Heart right ventricle (tissue), 16 donors: ENCODE results near the gene GTF2H1. TPM values are rescaled to one million over a fixed set of nuclear protein-coding genes. Genes with fewer than 3 reads are reported as not detected.

Experiments
- ATAC-seq, 8 donors: fragments of 200-7000 bp; cut with Tn5 transposase; one replicate each; pipeline ENCODE4 v1.9.1; 2020; ENCODE audit warnings: mild to moderate bottlenecking in 8 of 8, moderate library complexity in 8 of 8, moderate number of reproducible peaks in 1 of 8
- DNase-seq, 2 donors: peaks; one replicate each; pipeline ENCODE4 v3.0.0-alpha.2; 2020
- H3K27ac ChIP-seq, 10 donors: fragments of 200-600 bp; sonication (generic) in 2 of 10; one replicate each; pipeline versions ENCODE4 v1.5.0 to v1.8.0; 2020 to 2022; ENCODE audit warnings: mild to moderate bottlenecking in 3 of 10
- H3K27me3 ChIP-seq, 7 donors: fragments of 200-600 bp; one replicate each; pipeline ENCODE4 v1.8.0; 2021 to 2022; ENCODE audit warnings: mild to moderate bottlenecking in 2 of 7
- H3K36me3 ChIP-seq, 9 donors: fragments of 200-600 bp; sonication (generic) in 1 of 9; one replicate each; pipeline versions ENCODE4 v1.5.0 to v1.8.0; 2020 to 2022; ENCODE audit warnings: mild to moderate bottlenecking in 2 of 9
- H3K4me1 ChIP-seq, 9 donors: fragments of 200-600 bp; sonication (generic) in 1 of 9; one replicate each; pipeline versions ENCODE4 v1.5.0 to v1.8.0; 2020 to 2022; ENCODE audit warnings: mild to moderate bottlenecking in 4 of 9
- H3K4me3 ChIP-seq, 10 donors: fragments of 200-600 bp; sonication (generic) in 2 of 10; one replicate each; pipeline versions ENCODE4 v1.5.0 to v1.8.0; 2020 to 2022; ENCODE audit warnings: mild to moderate bottlenecking in 7 of 10, moderate library complexity in 2 of 10
- H3K9me3 ChIP-seq, 11 donors: fragments of 200-600 bp in 10 of 11; sonication (generic) in 2 of 11; one replicate each; pipeline versions ENCODE4 v1.5.0 to v1.8.0; 2013 to 2022; ENCODE audit warnings: mild to moderate bottlenecking in 2 of 11, control low read depth in 1 of 11, moderate library complexity in 1 of 11
- WGBS, 2 donors: extraction: QIAGEN DNeasy Blood & Tissue Kit; methylation state at CpG; one replicate each; pipeline ENCODE4 v1.1.7; 2013; ENCODE audit warnings: inconsistent platforms in 1 of 2; 5-methylcytosine and 5-hydroxymethylcytosine counted together
- intact Hi-C, 10 donors: fragments of 100-400 bp; cut with DNase I; formaldehyde crosslinking; loops; one replicate each; pipeline versions ENCODE4 v1.11.1 to v1.14.2; 2022
- polyA plus RNA-seq, 2 donors: library from polyadenylated mRNA; stranded (reverse); fragments of 200-250 nt; gene quantifications; one replicate each; pipeline ENCODE4 v1.2.3, GENCODE V29; 2013
- total RNA-seq, 10 donors: library from RNA; stranded (reverse); fragmentation: NEBNext Ultra II Directional in 3 of 10; extraction: Animal tissue kit (Norgen Biotek cat#: 25700) in 3 of 10; gene quantifications; one replicate each; pipeline versions ENCODE4 v1.2.1 to v1.2.4, GENCODE V29; 2021 to 2023
- TF ChIP-seq, protein P1 (sequence below), 9 donors: fragments of 200-600 bp; sonication (generic) in 2 of 9; IDR thresholded peaks; one replicate each; pipeline versions ENCODE4 v1.5.0 to v1.8.0; 2021 to 2022; ENCODE audit warnings: antibody characterized with exemption in 9 of 9, mild to moderate bottlenecking in 5 of 9, moderate library complexity in 1 of 9
- donor health status: Arrhythmogenic right ventricular cardiomyopathy.
- donor health status: ischemic (EF 13 %, LVEDD 7.1; RV severe dilation, severe dysfunction).
- donor health status: healthy with polysubstance abuse.
- donor health status: DM: no; HTN: yes; CAD: no.
- donor health status: DM: no; HTN: no; CAD: no.
- donor health status: ischemic (EF 25% LVEDD 6.9; RV normal size, moderate dysfunction).
- donor health status: ischemic (EF 25% LVEDD 5.7; RV mildly dilated, moderate dysfunction).
- donor health status: healthy.
- donor health status: DM: yes; HTN: yes; CAD: no.
- donor health status: Ischemic cardiomyopathy.
- donor health status: ischemic (EF 35%, LVEDD 5.7; RV mildly dilated, moderate dysfunction).
- donor health status: nonischemic (EF 11% LVEDD 7.7; RV severe dilation, severe dysfunction).
- donor health status: DM: yes; HTN: yes; CAD: no.
- donor health status: PGD.
- donor health status: ischemic (EF 29% LVEDD 5.4; RV normal size, mild dysfunction).
- donor health status: nonischemic (EF 23%, LVEDD 6.1; RV moderate dilation, normal function).

Gene GTF2H1
- total and polyA plus RNA-seq, 12 donors = 14.9 to 27.9 (median 24.3) TPM

DNA sequence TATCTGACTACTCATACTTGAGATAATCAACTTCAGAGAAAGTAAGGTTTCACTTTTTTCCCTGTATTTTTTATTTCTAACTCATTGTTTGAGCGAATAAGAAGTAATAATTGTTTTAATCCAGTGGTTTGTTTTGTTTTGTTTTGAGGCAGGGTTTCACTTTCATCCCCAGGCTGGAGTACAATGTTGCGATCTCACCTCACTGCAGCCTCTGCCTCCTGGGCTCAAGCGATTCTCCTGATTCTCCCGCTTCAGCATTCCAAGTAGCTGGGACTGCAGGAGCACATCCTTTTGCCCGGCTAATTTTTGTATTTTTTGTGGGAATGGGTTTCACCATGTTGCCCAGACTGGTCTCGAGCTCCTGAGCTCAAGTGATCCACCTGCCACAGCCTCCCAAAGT, 8.6 kb downstream of the GTF2H1 start:
- 95 to 98% methylated on average over 6 of the region's 6 CpGs for WGBS, 2 donors
- TF ChIP-seq, protein P1, sequence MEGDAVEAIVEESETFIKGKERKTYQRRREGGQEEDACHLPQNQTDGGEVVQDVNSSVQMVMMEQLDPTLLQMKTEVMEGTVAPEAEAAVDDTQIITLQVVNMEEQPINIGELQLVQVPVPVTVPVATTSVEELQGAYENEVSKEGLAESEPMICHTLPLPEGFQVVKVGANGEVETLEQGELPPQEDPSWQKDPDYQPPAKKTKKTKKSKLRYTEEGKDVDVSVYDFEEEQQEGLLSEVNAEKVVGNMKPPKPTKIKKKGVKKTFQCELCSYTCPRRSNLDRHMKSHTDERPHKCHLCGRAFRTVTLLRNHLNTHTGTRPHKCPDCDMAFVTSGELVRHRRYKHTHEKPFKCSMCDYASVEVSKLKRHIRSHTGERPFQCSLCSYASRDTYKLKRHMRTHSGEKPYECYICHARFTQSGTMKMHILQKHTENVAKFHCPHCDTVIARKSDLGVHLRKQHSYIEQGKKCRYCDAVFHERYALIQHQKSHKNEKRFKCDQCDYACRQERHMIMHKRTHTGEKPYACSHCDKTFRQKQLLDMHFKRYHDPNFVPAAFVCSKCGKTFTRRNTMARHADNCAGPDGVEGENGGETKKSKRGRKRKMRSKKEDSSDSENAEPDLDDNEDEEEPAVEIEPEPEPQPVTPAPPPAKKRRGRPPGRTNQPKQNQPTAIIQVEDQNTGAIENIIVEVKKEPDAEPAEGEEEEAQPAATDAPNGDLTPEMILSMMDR (IDR thresholded peaks at IDR 0.05) = no peak
- no peak for ATAC-seq
- H3K36me3 ChIP-seq = peaks cover 0 to 92% (median 25%) of the 10 kb centered on the region in 9 donors
- H3K4me1 ChIP-seq = peaks cover 0 to 34% (median 10%) of the 10 kb centered on the region in 9 donors
- intact Hi-C loops = no loop called here
- H3K4me3 ChIP-seq = no peak overlapping the region
- DNase-seq = no peak
- no peaks in the 10 kb centered on the region for H3K27me3 ChIP-seq
- no peak overlapping the region for H3K27ac ChIP-seq
- H3K9me3 ChIP-seq = no peaks in the 10 kb centered on the region

DNA sequence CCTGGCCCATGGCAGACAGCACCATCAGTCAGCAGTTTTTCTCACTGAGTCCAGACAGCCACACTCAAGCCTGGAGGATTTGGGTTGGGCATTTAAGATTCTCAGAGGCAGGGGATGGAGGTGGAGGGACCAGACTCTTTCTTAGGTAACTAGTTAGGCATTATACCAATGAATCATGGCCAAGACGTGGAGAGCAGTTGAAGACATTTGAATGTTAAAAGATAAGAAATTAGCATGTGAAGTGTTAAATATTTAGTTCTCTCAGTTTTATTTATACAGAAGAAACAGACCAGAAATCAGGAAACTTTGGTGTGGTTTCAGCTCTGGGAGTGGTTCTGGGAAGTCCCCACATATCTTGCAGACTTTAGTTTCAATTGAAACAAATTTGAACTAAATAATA, 9.9 kb downstream of the GTF2H1 start:
- no peak for ATAC-seq
- Histone ChIP-seq H3K36me3 (peaks cover 0 to 92% (median 38%) of the 10 kb centered on the region in 9 donors), H3K27ac (peak overlapping the region in 1 of 10 donors; percentile 2), H3K4me1 (peaks cover 0 to 30% (median 9%) of the 10 kb centered on the region in 9 donors), H3K4me3 (no peak overlapping the region), H3K9me3 (no peaks in the 10 kb centered on the region), H3K27me3 (no peaks in the 10 kb centered on the region)
- WGBS, 2 donors = 67 to 69% methylated on average over 1 of the region's 1 CpG
- intact Hi-C loops = no loop called here
- DNase-seq = no peak
- TF ChIP-seq, protein P1 (IDR thresholded peaks at IDR 0.05) = no peak

DNA sequence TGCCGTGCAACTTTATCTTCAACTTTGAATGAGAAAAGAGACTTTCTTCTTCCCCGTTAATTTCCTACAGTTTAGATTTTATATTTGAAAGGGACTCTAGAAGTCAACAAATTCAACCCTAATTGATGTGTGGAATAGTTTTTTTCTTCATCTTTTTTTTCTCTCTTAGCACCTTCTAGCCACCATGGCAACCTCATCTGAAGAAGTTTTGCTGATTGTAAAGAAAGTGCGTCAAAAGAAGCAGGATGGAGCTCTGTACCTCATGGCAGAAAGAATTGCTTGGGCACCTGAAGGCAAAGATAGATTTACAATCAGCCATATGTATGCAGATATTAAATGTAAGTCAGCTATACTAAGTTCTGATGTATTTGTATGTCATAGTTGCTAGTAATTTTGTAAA, 10.5 kb downstream of the GTF2H1 start:
- intact Hi-C loops = no loop called here
- ATAC-seq = no peak
- 94 to 95% methylated on average over 3 of the region's 3 CpGs for WGBS, 2 donors
- no peak for DNase-seq
- H3K4me3 ChIP-seq = no peak overlapping the region
- no peak overlapping the region for H3K27ac ChIP-seq
- H3K4me1 ChIP-seq = peaks cover 0 to 26% (median 7%) of the 10 kb centered on the region in 9 donors
- TF ChIP-seq, protein P1 (IDR thresholded peaks at IDR 0.05) = no peak
- no peaks in the 10 kb centered on the region for H3K27me3 ChIP-seq
- peaks cover 0 to 93% (median 42%) of the 10 kb centered on the region in 9 donors for H3K36me3 ChIP-seq
- no peaks in the 10 kb centered on the region for H3K9me3 ChIP-seq

DNA sequence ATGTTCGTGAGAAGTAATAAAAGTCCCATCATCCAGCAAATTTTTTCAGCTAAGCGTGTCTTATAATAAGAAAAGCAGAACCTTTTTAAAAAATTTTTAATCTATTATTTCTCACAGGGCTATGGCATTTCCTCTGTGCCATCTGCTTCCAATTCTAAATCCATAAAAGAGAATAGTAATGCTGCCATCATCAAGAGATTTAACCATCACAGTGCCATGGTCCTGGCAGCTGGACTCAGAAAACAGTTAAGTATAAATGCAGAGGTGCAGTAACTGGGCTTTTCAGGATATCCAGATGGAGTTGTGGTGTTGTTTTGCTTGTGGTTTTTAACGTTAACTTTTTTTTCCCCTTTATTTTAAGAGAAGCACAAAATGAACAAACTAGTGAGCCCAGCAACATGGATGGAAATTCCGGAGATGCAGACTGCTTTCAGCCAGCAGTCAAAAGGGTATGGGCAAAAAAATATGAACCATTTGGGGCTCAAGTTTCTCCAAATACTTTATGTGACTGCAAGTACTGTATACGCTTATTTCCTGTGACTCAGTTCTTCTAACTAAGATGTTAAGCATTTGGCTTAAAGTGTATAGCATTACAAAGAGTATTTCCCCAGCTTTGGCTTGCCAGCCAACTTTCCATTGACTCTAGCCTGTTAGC, 25.2 kb downstream of the GTF2H1 start:
- TF ChIP-seq, protein P1 (IDR thresholded peaks at IDR 0.05) = no peak
- ATAC-seq (no peak), DNase-seq (no peak)
- Histone ChIP-seq H3K9me3 (no peaks in the 10 kb centered on the region), H3K27me3 (no peaks in the 10 kb centered on the region), H3K27ac (no peak overlapping the region), H3K4me1 (no peaks in the 10 kb centered on the region), H3K4me3 (no peak overlapping the region), H3K36me3 (peaks cover 0 to 100% (median 44%) of the 10 kb centered on the region in 9 donors)
- intact Hi-C loops = no loop called here
- WGBS, 2 donors = 90 to 98% methylated on average over 5 of the region's 5 CpGs
